CD4-positive, CD25-positive, alpha-beta regulatory T cell (primary cell): ENCODE results near the gene USF2. TPM values are rescaled to one million over a fixed set of nuclear protein-coding genes. Genes with fewer than 3 reads are reported as not detected.

Experiments used
- ATAC-seq, 2 donors: fragments of 150-1000 bp; cut with Tn5 transposase; one replicate each; pipeline ENCODE4 v1.10.0; 2021; ENCODE audit warnings: low read depth in 2 of 2, moderate number of reproducible peaks in 2 of 2, moderate library complexity in 1 of 2
- DNase-seq, 3 donors: peaks; one replicate each; pipeline versions ENCODE4 v3.0.0 to v3.0.0-alpha.2; 2012 to 2022; ENCODE audit warnings: mixed read lengths in 1 of 3
- H3K27ac ChIP-seq: one replicate; pipeline ENCODE4 v1.7.0; 2013; ENCODE audit warnings: mild to moderate bottlenecking, low read length; ENCODE audit not compliant: insufficient read depth, poor library complexity, severe bottlenecking
- H3K27me3 ChIP-seq: one replicate; pipeline ENCODE4 v1.7.0; 2013; ENCODE audit warnings: low read length; ENCODE audit not compliant: control insufficient read depth, insufficient read depth
- H3K36me3 ChIP-seq: one replicate; pipeline ENCODE4 v1.7.0; 2013; ENCODE audit warnings: mild to moderate bottlenecking, low read length, moderate library complexity; ENCODE audit not compliant: control insufficient read depth, insufficient read depth
- H3K4me1 ChIP-seq: 2 replicates; pipeline ENCODE4 v1.7.0; 2013; ENCODE audit warnings: mild to moderate bottlenecking, low read length; ENCODE audit not compliant: insufficient read depth, control insufficient read depth, poor library complexity, severe bottlenecking
- H3K4me3 ChIP-seq: one replicate; pipeline ENCODE4 v1.7.0; 2013; ENCODE audit warnings: low read depth, mild to moderate bottlenecking, low read length, moderate library complexity
- H3K9me3 ChIP-seq, 2 experiments: 1 replicate in 1 of 2; 2 replicates in 1 of 2; pipeline ENCODE4 v1.7.0; 2013; ENCODE audit warnings: low read length in 2 of 2, mild to moderate bottlenecking in 1 of 2, moderate library complexity in 1 of 2; ENCODE audit not compliant: control insufficient read depth in 2 of 2
- H3K27ac Mint-ChIP-seq, 3 donors: one replicate each; pipeline ENCODE4 v1.8.0; 2020 to 2022; ENCODE audit warnings: mild to moderate bottlenecking in 3 of 3, mixed read lengths in 3 of 3, moderate library complexity in 2 of 3
- H3K27me3 Mint-ChIP-seq: one replicate; pipeline ENCODE4 v1.8.0; 2022; ENCODE audit warnings: mild to moderate bottlenecking, mixed read lengths
- H3K36me3 Mint-ChIP-seq: one replicate; pipeline ENCODE4 v1.8.0; 2020; ENCODE audit warnings: mixed read lengths
- H3K4me1 Mint-ChIP-seq, 4 donors: one replicate each; pipeline ENCODE4 v1.8.0; 2020 to 2022; ENCODE audit warnings: mixed read lengths in 4 of 4, mild to moderate bottlenecking in 1 of 4
- H3K4me3 Mint-ChIP-seq, 4 donors: one replicate each; pipeline ENCODE4 v1.8.0; 2020 to 2022; ENCODE audit warnings: mild to moderate bottlenecking in 4 of 4, mixed read lengths in 4 of 4, moderate library complexity in 3 of 4
- H3K9me3 Mint-ChIP-seq, 7 donors: one replicate each; pipeline ENCODE4 v1.8.0; 2020 to 2022; ENCODE audit warnings: mixed read lengths in 7 of 7, mild to moderate bottlenecking in 3 of 7, moderate library complexity in 2 of 7
- polyA plus RNA-seq, 4 donors: library from polyadenylated mRNA; unstranded; fragments of 300-500 nt; fragmentation: Illumina TruSeq; gene quantifications; one replicate each; pipeline ENCODE4 v1.2.3, GENCODE V29; 2021
- total RNA-seq: library from RNA; stranded (reverse); gene quantifications from one replicate; pipeline ENCODE4 v1.2.3, GENCODE V29; 2022

The USF2 gene
- total and polyA plus RNA-seq, 5 donors from 2014 or later: 5.9 to 277 (median 7.3) TPM

GRCh38 chr19:35288331-35288730 lies 19.6 kb downstream of the USF2 start:
- no peaks in the 10 kb centered on the region for H3K9me3 Mint-ChIP-seq
- H3K27me3 Mint-ChIP-seq: peaks cover 22% of the 10 kb centered on the region
- Histone ChIP-seq H3K36me3 (no peaks in the 10 kb centered on the region), H3K27ac (no peak overlapping the region), H3K9me3 (no peaks in the 10 kb centered on the region), H3K4me3 (no peak overlapping the region), H3K27me3 (peaks cover 2% of the 10 kb centered on the region), H3K4me1 (no peaks in the 10 kb centered on the region)
- no peak overlapping the region for H3K27ac Mint-ChIP-seq
- no peak for DNase-seq
- H3K4me3 Mint-ChIP-seq: no peak overlapping the region
- no peaks in the 10 kb centered on the region for H3K36me3 Mint-ChIP-seq
- no peak for ATAC-seq
- H3K4me1 Mint-ChIP-seq: peaks cover 0 to 2% (median under 1%) of the 10 kb centered on the region in 4 donors

- Mint-ChIP-seq H3K27me3 (peaks cover 16% of the 10 kb centered on the region), H3K9me3 (no peaks in the 10 kb centered on the region)
- no peak for ATAC-seq
Measured at GRCh38 chr19:35288906-35289305, 20.1 kb downstream of the USF2 start.

GRCh38 chr19:35290381-35291127 lies 21.8 kb downstream of the USF2 start:
- Histone ChIP-seq H3K4me3 (no peak overlapping the region), H3K9me3 (no peaks in the 10 kb centered on the region), H3K36me3 (no peaks in the 10 kb centered on the region), H3K27me3 (no peaks in the 10 kb centered on the region), H3K27ac (no peak overlapping the region), H3K4me1 (peaks cover 3% of the 10 kb centered on the region)
- no peaks in the 10 kb centered on the region for H3K36me3 Mint-ChIP-seq
- H3K27me3 Mint-ChIP-seq: no peaks in the 10 kb centered on the region
- H3K27ac Mint-ChIP-seq: peak overlapping the region in 1 of 3 donors; percentile 52
- ATAC-seq: no peak
- peak overlapping the region in 1 of 4 donors; percentile 13 for H3K4me3 Mint-ChIP-seq
- H3K4me1 Mint-ChIP-seq: peaks cover 0 to 2% (median 1%) of the 10 kb centered on the region in 4 donors
- DNase-seq: no peak
- H3K9me3 Mint-ChIP-seq: no peaks in the 10 kb centered on the region

More at GRCh38 chr19:35288906-35289305, 20.1 kb downstream of the USF2 start:
- Histone ChIP-seq H3K36me3 (no peaks in the 10 kb centered on the region), H3K4me3 (no peak overlapping the region), H3K27ac (no peak overlapping the region), H3K27me3 (no peaks in the 10 kb centered on the region), H3K9me3 (no peaks in the 10 kb centered on the region), H3K4me1 (no peaks in the 10 kb centered on the region)
- no peaks in the 10 kb centered on the region for H3K36me3 Mint-ChIP-seq
- H3K4me3 Mint-ChIP-seq: no peak overlapping the region
- no peak for DNase-seq
- H3K27ac Mint-ChIP-seq: no peak overlapping the region
- H3K4me1 Mint-ChIP-seq: peaks cover 0 to 2% (median 0%) of the 10 kb centered on the region in 4 donors

- Histone ChIP-seq H3K4me3 (no peak overlapping the region), H3K4me1 (peaks cover 10% of the 10 kb centered on the region), H3K27ac (no peak overlapping the region), H3K36me3 (no peaks in the 10 kb centered on the region), H3K27me3 (no peaks in the 10 kb centered on the region), H3K9me3 (no peaks in the 10 kb centered on the region)
- H3K4me3 Mint-ChIP-seq: no peak overlapping the region
- DNase-seq (no peak), ATAC-seq (no peak)
- peaks cover 0 to 8% (median 4%) of the 10 kb centered on the region in 4 donors for H3K4me1 Mint-ChIP-seq
- H3K36me3 Mint-ChIP-seq: no peaks in the 10 kb centered on the region
- H3K27me3 Mint-ChIP-seq: no peaks in the 10 kb centered on the region
- H3K27ac Mint-ChIP-seq: peak overlapping the region in 1 of 3 donors; percentile 20
- no peaks in the 10 kb centered on the region for H3K9me3 Mint-ChIP-seq
Measured at GRCh38 chr19:35291259-35291658, 22.5 kb downstream of the USF2 start.

- no peak for ATAC-seq
Measured at GRCh38 chr19:35291916-35292315, 23.2 kb downstream of the USF2 start, which contains the start of gene MAG. MAG (plus strand) TSS chr19:35292161; CDS start chr19:35295409, 3,248 bp downstream.

GRCh38 chr19:35292421-35293362 lies 23.9 kb downstream of the USF2 start:
- no peaks in the 10 kb centered on the region for H3K36me3 Mint-ChIP-seq
- H3K4me1 ChIP-seq: peaks cover 11% of the 10 kb centered on the region
- H3K9me3 ChIP-seq: no peaks in the 10 kb centered on the region
- H3K27me3 ChIP-seq: no peaks in the 10 kb centered on the region
- H3K9me3 Mint-ChIP-seq: no peaks in the 10 kb centered on the region
- H3K4me3 Mint-ChIP-seq: no peak overlapping the region
- no peak overlapping the region for H3K4me3 ChIP-seq
- H3K36me3 ChIP-seq: no peaks in the 10 kb centered on the region
- H3K4me1 Mint-ChIP-seq: peaks cover 0 to 8% (median 4%) of the 10 kb centered on the region in 4 donors
- DNase-seq (no peak), ATAC-seq (no peak)
- H3K27ac ChIP-seq: no peak overlapping the region
- peak overlapping the region in 1 of 3 donors; percentile 38 for H3K27ac Mint-ChIP-seq
- no peaks in the 10 kb centered on the region for H3K27me3 Mint-ChIP-seq

More at GRCh38 chr19:35291916-35292315, 23.2 kb downstream of the USF2 start, which contains the start of gene MAG:
- Histone ChIP-seq H3K9me3 (no peaks in the 10 kb centered on the region), H3K4me3 (no peak within 1 kb of the TSS), H3K36me3 (no peaks in the 10 kb centered on the region), H3K4me1 (peaks cover 11% of the 10 kb centered on the region), H3K27ac (no peak within 1 kb of the TSS), H3K27me3 (no peaks in the 10 kb centered on the region)
- H3K9me3 Mint-ChIP-seq: no peaks in the 10 kb centered on the region
- H3K27ac Mint-ChIP-seq: peak within 1 kb of the TSS in 1 of 3 donors; percentile 38
- no peaks in the 10 kb centered on the region for H3K27me3 Mint-ChIP-seq
- H3K4me3 Mint-ChIP-seq: no peak within 1 kb of the TSS
- DNase-seq: no peak
- no peaks in the 10 kb centered on the region for H3K36me3 Mint-ChIP-seq
- H3K4me1 Mint-ChIP-seq: peaks cover 0 to 8% (median 4%) of the 10 kb centered on the region in 4 donors

GRCh38 chr19:35293363-35293739 lies 24.6 kb downstream of the USF2 start:
- no peak for DNase-seq

More at GRCh38 chr19:35293363-35293739, 24.6 kb downstream of the USF2 start:
- Mint-ChIP-seq H3K27me3 (no peaks in the 10 kb centered on the region), H3K36me3 (no peaks in the 10 kb centered on the region), H3K4me1 (peaks cover 0 to 8% (median 4%) of the 10 kb centered on the region in 4 donors), H3K27ac (no peak overlapping the region), H3K9me3 (no peaks in the 10 kb centered on the region), H3K4me3 (no peak overlapping the region)
- no peak overlapping the region for H3K4me3 ChIP-seq
- no peak overlapping the region for H3K27ac ChIP-seq
- peaks cover 11% of the 10 kb centered on the region for H3K4me1 ChIP-seq
- H3K36me3 ChIP-seq: no peaks in the 10 kb centered on the region
- no peak for ATAC-seq
- no peaks in the 10 kb centered on the region for H3K9me3 ChIP-seq
- no peaks in the 10 kb centered on the region for H3K27me3 ChIP-seq
